HFF-Myc (cell line): ENCODE measurements around the gene LHX4.

Experiments
- DNase-seq: peaks from one replicate; pipeline ENCODE4 v3.0.0-alpha.2; 2011; ENCODE audit warnings: low read depth; ENCODE audit errors: extremely low read depth
- H3K4me3 ChIP-seq: replicated peaks from 2 replicates; pipeline ENCODE4 v1.5.1; 2011; ENCODE audit warnings: low read depth, mild to moderate bottlenecking, control low read depth, low read length
- TF ChIP-seq, protein P1 (sequence below): IDR thresholded peaks from 2 replicates; pipeline ENCODE4 v1.5.1; 2012; ENCODE audit warnings: mild to moderate bottlenecking, low read depth, low read length, control low read depth; ENCODE audit errors: missing control alignments

LHX4 gene

DNA sequence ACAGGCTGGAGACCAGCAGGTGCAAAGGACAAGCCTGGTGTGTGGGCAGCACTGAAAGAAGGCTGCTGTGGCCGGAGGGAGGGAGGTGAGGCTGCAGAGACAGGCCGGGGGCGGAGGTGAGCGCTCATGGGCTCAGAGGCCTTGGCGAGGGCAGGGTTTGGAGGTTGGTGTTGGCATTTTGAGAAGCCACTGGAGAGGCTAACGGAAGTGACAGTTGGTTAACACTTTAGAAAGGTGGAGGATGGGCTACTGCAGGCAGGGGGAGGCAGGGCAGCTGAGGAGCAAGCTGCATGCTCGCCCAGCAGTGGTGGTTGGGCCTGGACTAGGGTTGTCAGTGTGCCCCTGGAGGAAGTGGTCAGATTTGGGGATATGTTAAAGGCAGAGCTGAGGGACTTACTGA lies 37.9 kb upstream of the LHX4 start:
- TF ChIP-seq, protein P1, sequence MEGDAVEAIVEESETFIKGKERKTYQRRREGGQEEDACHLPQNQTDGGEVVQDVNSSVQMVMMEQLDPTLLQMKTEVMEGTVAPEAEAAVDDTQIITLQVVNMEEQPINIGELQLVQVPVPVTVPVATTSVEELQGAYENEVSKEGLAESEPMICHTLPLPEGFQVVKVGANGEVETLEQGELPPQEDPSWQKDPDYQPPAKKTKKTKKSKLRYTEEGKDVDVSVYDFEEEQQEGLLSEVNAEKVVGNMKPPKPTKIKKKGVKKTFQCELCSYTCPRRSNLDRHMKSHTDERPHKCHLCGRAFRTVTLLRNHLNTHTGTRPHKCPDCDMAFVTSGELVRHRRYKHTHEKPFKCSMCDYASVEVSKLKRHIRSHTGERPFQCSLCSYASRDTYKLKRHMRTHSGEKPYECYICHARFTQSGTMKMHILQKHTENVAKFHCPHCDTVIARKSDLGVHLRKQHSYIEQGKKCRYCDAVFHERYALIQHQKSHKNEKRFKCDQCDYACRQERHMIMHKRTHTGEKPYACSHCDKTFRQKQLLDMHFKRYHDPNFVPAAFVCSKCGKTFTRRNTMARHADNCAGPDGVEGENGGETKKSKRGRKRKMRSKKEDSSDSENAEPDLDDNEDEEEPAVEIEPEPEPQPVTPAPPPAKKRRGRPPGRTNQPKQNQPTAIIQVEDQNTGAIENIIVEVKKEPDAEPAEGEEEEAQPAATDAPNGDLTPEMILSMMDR, result no peak
- H3K4me3 ChIP-seq, result no peak overlapping the region
- no peak for DNase-seq

DNA sequence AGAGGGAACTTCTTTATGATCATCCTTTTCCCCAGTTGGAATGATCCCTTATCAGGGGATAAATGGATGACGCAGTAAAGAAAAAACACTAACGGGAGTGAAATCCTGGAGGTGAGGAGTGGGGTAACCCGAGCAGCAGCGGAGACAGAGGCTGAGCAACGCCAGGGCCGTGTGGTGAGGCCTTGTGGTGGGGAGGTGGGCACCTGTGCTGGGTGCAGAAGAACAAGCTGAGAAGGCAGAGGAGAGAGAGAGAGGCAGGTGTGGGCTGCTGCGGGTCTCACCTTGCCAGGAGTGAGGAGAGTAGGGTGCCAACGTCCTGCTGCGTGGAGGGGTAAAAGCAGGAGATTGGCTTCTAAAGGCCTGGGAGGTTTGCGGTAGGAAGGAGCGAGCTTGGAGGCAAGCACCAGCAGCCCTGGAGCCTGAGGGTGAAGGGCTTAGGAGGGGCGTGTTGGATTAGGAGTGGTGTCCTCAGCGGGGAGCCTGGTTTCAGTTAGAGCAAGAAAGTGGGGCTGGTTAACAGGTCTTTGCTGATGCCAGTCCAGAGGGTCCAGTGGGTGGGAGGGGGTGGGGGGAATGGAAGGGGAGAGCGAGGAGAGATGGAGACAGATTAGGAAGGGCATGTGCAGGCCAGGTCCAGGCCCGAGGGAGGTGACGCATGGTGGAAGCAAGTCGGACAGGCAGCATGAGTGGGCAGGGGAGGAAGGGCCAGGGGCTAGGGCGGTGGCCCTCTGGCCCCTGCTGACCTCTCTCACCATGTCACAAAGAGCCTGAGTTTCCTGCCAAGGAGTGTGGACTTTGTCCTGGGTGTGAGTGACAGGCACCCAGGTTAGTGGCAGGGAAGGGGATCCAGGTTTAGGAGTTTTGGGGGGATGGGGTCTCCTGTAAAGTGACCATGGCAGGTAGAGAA lies 36.7 kb upstream of the LHX4 start:
- no peak overlapping the region for H3K4me3 ChIP-seq
- TF ChIP-seq, protein P1, result no peak

GRCh38 chr1:180194048-180194425 lies 36.0 kb upstream of the LHX4 start:
- TF ChIP-seq, protein P1, result no peak
- H3K4me3 ChIP-seq, result no peak overlapping the region
- no peak for DNase-seq

More for the DNA sequence above, 36.7 kb upstream of the LHX4 start:
- no peak for DNase-seq

DNA sequence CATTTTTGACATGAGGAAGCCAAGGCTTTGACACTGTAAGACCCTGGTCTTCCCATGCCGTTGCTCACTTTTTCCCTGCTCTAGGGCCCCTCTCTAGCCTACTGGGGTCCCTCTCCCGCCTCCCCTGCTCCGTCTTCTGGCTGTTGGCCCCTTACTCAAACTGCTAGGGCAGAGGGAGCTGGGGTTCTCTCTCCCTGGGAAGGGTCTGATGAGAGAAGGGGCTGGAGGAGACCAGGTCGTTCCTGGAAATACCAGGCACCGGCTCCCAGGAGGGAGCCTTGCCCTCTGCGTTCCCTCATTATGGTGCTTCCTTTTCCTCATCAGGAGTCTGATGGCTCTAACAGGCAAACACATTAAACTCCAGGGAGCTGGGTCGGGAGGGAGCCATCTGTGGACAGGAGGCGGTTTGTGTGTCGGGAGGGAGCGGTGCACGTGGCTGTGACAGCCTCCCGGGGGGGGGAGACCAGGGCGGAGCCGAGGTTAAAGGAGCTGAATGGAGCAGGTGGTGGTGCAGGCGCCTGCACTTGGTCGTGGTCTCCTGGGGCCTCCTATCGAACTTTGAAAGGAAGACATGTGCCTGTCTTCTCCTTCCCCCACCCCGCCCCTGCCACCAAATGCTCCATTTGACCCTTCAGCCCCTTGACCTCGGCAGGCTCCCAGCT lies 35.4 kb upstream of the LHX4 start:
- no peak overlapping the region for H3K4me3 ChIP-seq
- TF ChIP-seq, protein P1, result no peak
- no peak for DNase-seq

DNA sequence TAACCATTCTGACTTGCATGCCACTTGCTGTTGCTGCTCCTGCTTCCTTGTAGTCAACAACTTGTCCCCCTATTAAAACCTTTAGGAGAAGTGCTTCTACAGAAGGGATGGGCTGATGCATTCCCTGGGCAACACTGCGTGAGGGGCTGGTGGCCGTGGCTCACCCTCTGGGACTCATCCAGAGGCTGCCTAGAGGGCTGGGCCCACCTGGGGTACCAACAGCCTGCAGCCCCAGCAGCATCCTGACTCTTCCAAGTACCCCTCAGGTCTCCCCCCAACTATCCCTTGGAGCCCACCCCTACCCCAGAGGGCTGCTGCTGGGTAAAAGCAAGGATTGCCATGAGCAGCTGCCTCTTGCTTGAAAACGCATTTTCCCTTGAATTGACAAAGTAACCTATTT lies 34.7 kb upstream of the LHX4 start:
- TF ChIP-seq, protein P1, result no peak
- no peak overlapping the region for H3K4me3 ChIP-seq

DNA sequence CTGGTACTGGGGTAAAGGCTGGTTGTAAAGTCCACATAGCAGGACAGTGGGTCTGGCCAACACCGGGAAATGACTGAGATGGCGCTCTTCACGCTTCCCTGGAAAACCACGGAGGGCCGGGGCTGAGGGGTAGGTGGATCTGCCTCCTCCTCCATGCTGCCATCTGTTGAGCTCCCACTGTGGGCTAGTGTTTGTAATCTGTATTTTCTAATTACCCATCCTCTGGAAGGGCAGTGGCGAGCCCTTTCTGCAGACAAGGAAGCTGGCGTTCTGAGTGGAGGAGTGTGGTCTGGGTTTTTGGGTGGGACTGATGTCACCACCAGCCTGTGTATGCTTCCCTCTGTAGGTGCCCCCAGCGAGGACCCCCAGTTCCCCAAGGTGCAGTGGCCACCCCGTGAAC lies 34.1 kb upstream of the LHX4 start:
- TF ChIP-seq, protein P1, result no peak
- no peak for DNase-seq
- no peak overlapping the region for H3K4me3 ChIP-seq

More for the DNA sequence above, 34.7 kb upstream of the LHX4 start:
- DNase-seq, result no peak
